HG02981 (cell line): ENCODE data around the gene MN1.

Experiments used
- ATAC-seq: cut with Tn5 transposase; IDR thresholded peaks from one replicate; pipeline ENCODE4 v1.9.1; 2021; ENCODE audit warnings: mild to moderate bottlenecking, moderate library complexity; ENCODE audit not compliant: unreplicated experiment

The MN1 gene

GRCh38 chr22:27765706-27766291 lies 35.8 kb downstream of the MN1 start:
- no peak for ATAC-seq

GRCh38 chr22:27764722-27765236 lies 36.8 kb downstream of the MN1 start:
- no peak for ATAC-seq

GRCh38 chr22:27761665-27762064 lies 39.9 kb downstream of the MN1 start:
- ATAC-seq, result no peak

DNA sequence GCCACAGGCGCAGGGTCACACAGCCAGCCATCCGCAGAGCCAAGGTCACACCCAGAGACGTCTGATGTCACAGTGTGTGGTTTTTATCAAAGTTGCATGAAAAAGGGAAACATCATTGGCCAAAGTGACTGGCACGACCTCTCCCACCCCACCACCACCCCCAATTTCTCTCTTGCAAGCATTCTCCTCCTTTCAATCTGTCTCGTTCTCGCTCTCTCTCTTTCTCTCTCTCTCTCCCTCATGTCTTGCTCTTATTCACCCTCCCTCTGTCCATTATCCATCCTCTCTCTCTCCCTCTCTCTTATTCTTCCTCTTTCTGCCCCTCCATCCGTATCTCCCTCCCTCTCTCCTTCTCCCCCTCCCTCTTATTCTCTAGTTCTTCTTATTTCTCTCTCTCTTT lies 40.6 kb downstream of the MN1 start:
- ATAC-seq, result no peak

DNA sequence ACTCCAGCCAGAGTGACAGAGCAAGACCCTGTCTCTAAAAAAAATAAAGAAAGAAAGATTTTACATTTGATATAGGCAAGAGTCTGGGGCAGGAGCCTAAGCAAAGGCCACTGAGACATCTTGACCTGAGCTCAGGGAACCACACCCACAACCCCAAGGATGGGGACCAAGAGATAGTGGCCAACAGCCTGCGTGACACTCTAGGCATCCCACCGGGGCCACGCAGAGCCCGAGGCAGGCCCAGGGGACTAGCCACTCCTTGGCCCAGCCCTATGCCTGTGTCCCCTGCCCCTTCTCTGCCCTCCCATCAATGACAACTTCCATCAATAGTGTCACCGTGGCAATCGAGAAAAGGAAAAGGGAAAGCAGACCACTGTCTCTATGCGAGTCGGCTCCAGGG lies 41.1 kb downstream of the MN1 start:
- ATAC-seq, result no peak

- ATAC-seq, result no peak
Measured at GRCh38 chr22:27757928-27758525, 43.5 kb downstream of the MN1 start.

DNA sequence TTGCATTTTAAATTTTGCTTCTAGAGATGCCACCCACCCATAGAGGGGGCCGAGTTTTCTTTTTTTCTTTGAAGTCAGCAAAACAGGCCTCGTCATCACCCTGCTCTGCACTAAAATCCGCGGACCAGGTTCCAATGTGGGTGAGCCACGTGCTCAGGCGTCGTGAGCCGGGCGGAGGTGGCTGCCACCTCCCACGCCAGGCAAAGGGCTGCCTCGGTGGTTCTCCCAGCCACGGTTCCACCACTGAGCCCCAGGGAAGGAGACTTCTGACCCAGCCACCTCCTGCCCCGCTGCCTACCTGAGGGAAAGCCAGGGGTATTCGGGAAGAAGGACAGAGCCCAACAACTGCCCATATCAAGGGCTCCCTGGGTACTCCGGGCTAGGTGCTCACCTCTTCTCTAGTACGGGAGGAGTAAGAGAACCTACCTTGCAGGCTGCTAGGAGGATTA lies 45.3 kb downstream of the MN1 start:
- ATAC-seq, result no peak

DNA sequence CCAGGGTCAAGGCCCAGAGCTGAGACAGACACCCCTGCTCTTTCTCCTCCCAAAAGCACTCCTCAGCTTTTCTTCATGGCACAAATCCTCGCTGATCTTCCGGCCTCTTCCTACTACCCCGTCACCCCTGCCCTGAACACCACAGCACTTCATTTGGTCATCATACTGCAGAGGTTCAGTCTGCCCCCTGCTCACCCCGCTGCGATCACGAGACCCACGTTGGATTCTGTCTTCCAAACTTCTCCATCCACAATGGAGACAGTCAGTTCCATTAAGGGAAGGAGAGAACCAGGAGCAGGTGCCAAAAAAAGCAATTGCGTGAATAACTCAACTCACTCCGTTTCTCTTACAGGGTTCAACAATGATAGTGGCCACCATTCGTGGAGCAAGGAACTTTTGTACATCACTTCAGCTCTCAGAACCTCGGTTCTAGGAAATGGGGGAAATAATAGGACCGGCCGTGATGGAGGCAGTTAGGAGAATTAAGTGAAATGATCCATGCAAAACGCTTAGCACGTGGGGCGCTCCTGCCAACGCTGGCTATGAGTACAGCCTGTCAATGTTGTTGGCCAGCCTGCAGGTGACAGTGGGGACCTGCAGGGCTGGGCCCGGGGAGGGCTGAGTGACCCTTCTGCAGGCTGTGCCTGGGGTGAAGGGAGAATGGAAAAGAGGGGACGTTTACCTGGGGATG lies 45.9 kb downstream of the MN1 start:
- no peak for ATAC-seq

DNA sequence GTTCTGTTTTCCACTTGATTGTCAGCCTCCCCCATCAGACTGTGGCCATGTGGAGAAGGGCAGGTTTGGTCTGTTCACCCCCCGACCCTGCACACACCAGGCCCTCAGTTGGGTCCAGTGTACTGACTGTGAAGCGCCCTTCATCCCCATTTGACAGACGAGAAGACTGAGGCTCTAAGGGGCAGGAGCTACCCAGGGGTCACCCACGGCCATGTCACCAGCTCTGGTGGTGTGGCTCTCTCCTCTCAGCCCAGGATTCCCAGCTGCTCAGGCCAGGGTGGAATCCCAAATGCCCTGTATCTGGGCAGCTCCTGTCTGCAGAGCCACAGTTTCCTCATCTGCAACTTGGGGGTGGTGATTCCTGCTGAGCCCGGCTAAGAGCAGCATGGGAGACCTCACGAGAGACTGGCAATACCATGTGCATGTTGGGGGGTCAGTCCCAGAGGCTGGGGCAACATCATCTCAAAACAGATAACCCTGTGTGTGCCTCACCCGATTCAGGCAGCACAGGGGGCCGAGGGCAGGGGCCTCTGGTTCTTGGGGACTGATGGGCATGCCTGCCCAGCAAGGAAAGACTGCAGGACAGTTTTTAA lies 46.6 kb downstream of the MN1 start:
- ATAC-seq, result no peak

DNA sequence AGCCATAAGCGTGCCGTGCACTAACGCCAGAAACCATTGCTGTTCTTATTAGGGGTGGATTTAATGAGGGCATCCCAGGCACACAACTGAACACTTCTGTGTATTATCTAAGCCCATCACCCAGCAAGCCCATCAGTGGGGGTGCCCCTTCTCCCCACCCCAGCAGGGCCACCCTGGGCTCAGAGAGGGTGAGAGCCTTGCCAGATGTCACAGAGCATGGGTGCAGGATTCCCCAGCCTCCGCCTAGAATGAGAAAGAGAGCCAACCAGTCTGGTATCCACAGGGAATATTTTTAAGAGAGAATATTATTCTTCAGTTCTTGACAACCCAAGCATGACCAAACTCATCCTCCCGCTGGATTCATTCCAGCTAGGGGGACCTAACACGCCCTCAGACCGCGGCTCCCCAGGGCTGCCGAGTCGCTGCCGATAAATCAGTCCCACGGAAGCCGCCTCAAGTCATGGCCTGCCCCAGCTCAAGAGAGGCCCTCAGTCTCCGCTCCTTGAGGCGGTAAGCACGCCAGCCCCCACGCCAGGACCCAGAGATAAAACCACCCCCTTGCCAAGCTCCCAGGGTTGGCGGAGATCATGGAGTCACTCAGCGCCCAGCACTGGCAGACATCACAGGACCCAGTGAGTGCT lies 47.2 kb downstream of the MN1 start:
- ATAC-seq, result no peak

GRCh38 chr22:27752771-27753170 lies 48.8 kb downstream of the MN1 start:
- no peak for ATAC-seq

GRCh38 chr22:27752141-27752540 lies 49.4 kb downstream of the MN1 start:
- ATAC-seq, result no peak

GRCh38 chr22:27751277-27752070 lies 50.1 kb downstream of the MN1 start:
- ATAC-seq, result no peak

DNA sequence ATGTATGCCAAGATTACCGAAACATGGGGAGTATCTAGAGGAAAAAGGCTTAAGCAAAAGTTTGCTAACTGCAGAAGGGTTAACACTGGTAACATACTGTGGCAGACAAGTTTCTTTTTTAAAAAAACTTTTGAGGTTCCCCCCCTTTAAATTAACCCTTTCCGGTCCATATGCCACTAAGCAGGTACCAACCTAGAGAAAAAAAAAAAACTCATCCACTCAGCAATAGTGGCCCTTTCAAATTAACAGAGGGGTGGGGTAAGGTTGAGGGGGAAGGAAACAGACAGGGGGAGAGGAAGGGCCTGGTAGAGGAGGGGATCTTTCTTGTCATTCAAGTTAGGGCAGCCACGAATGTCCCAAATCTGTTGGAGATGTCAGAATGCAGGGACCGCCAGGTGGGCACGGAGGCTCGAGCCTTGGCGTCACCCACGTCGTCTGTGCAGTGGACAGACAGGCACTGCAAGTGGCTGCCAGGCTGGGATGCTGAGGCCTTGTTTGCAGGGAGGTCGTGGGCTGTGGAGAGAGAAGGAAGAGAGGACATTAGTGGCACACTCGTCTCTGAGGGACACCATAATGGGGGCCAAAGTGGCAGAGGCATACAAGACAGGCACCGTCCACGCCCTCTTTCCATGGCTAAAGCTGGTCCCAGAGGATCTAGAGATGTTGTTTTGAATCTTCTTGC lies 50.8 kb downstream of the MN1 start:
- ATAC-seq, result no peak

DNA sequence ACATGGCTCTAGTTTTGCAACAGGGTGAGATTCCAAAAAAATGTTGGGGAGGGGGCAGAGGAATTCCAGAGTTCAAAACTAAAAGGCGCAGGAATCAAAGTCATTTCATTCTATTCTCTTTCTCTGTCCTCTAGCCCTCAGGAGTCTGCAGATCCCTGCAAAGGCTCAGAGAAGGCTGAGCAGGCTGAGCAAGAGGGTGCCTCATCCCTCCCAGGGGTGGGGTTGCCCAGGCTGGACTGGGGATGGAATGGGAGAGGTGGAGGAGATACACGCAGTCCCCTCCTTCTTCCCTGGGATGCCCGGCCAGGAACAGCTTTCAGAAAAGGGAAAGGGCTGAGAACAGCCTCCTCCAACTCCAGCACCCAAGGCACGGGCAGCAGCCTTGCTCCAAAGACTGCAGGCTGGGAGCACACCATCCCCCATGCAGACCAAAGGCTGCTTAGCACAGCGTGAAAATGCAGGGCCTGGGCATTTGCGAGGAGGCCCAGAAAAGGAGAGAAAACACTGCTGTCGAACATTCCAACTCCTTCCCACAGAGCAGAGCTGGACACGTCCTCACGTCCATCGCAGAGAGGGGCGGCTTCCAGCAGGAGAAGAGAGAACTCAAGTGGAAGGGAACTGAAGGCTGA lies 51.8 kb downstream of the MN1 start:
- no peak for ATAC-seq

- no peak for ATAC-seq
Measured at GRCh38 chr22:27748751-27749191, 52.8 kb downstream of the MN1 start.

- no peak for ATAC-seq
Measured at GRCh38 chr22:27748349-27748748, 53.2 kb downstream of the MN1 start.

- ATAC-seq, result no peak
Measured at GRCh38 chr22:27747396-27748221, 53.9 kb downstream of the MN1 start.

- no peak for ATAC-seq
Measured at GRCh38 chr22:27746918-27747317, 54.6 kb downstream of the MN1 start.
